ENCODE measurements around the gene ZNF451. TPM values are rescaled to one million over a fixed set of nuclear protein-coding genes. Genes with fewer than 3 reads are reported as not detected.

ZNF451 gene
- polyA plus RNA-seq, 1 donor from 2014 or later: 60.2 TPM

- H2AFZ ChIP-seq (ENCODE audit: low read depth, low read length): no peak overlapping the region
- H3K27ac ChIP-seq (ENCODE audit: low read length): no peak overlapping the region
- no peak overlapping the region for H3K4me3 ChIP-seq (ENCODE audit: low read length)
- no peaks in the 10 kb centered on the region for H3K27me3 ChIP-seq (ENCODE audit: insufficient read depth, low read depth, low read length)
- no peaks in the 10 kb centered on the region for H3K9me3 ChIP-seq (ENCODE audit: low read length)
- no peak for TF ChIP-seq TAF1 (IDR thresholded peaks at IDR 0.05; ENCODE audit: low read depth)
- TF ChIP-seq, protein P1, sequence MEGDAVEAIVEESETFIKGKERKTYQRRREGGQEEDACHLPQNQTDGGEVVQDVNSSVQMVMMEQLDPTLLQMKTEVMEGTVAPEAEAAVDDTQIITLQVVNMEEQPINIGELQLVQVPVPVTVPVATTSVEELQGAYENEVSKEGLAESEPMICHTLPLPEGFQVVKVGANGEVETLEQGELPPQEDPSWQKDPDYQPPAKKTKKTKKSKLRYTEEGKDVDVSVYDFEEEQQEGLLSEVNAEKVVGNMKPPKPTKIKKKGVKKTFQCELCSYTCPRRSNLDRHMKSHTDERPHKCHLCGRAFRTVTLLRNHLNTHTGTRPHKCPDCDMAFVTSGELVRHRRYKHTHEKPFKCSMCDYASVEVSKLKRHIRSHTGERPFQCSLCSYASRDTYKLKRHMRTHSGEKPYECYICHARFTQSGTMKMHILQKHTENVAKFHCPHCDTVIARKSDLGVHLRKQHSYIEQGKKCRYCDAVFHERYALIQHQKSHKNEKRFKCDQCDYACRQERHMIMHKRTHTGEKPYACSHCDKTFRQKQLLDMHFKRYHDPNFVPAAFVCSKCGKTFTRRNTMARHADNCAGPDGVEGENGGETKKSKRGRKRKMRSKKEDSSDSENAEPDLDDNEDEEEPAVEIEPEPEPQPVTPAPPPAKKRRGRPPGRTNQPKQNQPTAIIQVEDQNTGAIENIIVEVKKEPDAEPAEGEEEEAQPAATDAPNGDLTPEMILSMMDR (IDR thresholded peaks at IDR 0.05; ENCODE audit: poor library complexity, severe bottlenecking): no peak
- no peak for TF ChIP-seq EZH2 (IDR thresholded peaks at IDR 0.05; ENCODE audit: borderline replicate concordance, insufficient read depth, low read length, poor library complexity, severe bottlenecking)
- TF ChIP-seq RAD21 (conservative IDR thresholded peaks at IDR 0.05): no peak
- no peak for TF ChIP-seq REST (IDR thresholded peaks at IDR 0.05; ENCODE audit: borderline replicate concordance)
- no peak for TF ChIP-seq POLR2AphosphoS5 (IDR thresholded peaks at IDR 0.05)
- TF ChIP-seq MXI1 (conservative IDR thresholded peaks at IDR 0.05; ENCODE audit: poor library complexity, severe bottlenecking): no peak
- no peak for TF ChIP-seq EP300 (conservative IDR thresholded peaks at IDR 0.05; ENCODE audit: poor library complexity, severe bottlenecking)
- TF ChIP-seq SMC3 (conservative IDR thresholded peaks at IDR 0.05; ENCODE audit: poor library complexity): no peak
- no peaks in the 10 kb centered on the region for H3F3A ChIP-seq (ENCODE audit: insufficient read depth, low read length, poor library complexity, severe bottlenecking)
- no peaks in the 10 kb centered on the region for H3K36me3 ChIP-seq (ENCODE audit: insufficient read depth, low read length)
- no peak overlapping the region for H3K4me2 ChIP-seq (ENCODE audit: low read length)
- H4K20me1 ChIP-seq (ENCODE audit: insufficient read depth): no peaks in the 10 kb centered on the region
- no peaks in the 10 kb centered on the region for H3K9me2 ChIP-seq (ENCODE audit: insufficient read depth, low read length)
- no peak overlapping the region for H3K9ac ChIP-seq (ENCODE audit: low read length)
- no peaks in the 10 kb centered on the region for H3K79me2 ChIP-seq (replicated peaks; ENCODE audit: insufficient read depth, low read length)
Measured at GRCh38 chr6:57072108-57072507, 17.9 kb upstream of the ZNF451 start.

DNA sequence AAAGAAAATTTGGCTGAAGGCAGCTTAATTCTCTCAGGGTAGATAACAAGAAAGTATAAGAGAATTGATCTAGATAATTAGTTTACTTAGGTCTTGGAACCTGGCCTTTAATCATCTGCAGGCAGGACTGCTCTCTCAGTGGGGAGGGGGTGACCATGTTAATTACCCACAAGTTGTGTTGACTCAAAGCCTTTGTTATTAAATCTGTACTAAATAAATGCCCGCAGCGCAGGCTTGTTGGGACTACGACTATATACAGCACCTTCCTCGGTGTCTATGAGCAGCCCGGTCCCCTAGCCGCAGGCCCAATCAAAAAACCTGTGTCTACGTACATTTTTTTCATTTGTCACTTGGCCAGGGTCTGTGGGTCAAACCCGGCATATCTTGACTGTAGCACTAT is 15.6 kb upstream of the ZNF451 start:
- Histone ChIP-seq H4K20me1 (ENCODE audit: insufficient read depth) (no peaks in the 10 kb centered on the region), H3K79me2 (replicated peaks; ENCODE audit: insufficient read depth, low read length) (no peaks in the 10 kb centered on the region), H3K9me3 (ENCODE audit: low read length) (peaks cover 6% of the 10 kb centered on the region), H3K9ac (ENCODE audit: low read length) (no peak overlapping the region), H2AFZ (ENCODE audit: low read depth, low read length) (no peak overlapping the region), H3K4me3 (ENCODE audit: low read length) (no peak overlapping the region), H3K27me3 (ENCODE audit: insufficient read depth, low read depth, low read length) (no peaks in the 10 kb centered on the region), H3F3A (ENCODE audit: insufficient read depth, low read length, poor library complexity, severe bottlenecking) (no peaks in the 10 kb centered on the region), H3K4me2 (ENCODE audit: low read length) (no peak overlapping the region), H3K36me3 (ENCODE audit: insufficient read depth, low read length) (no peaks in the 10 kb centered on the region), H3K9me2 (ENCODE audit: insufficient read depth, low read length) (no peaks in the 10 kb centered on the region), H3K27ac (ENCODE audit: low read length) (no peak overlapping the region)
- no peak for TF ChIP-seq EP300 (conservative IDR thresholded peaks at IDR 0.05; ENCODE audit: poor library complexity, severe bottlenecking)
- no peak for TF ChIP-seq TAF1 (IDR thresholded peaks at IDR 0.05; ENCODE audit: low read depth)
- TF ChIP-seq MXI1 (conservative IDR thresholded peaks at IDR 0.05; ENCODE audit: poor library complexity, severe bottlenecking): no peak

DNA sequence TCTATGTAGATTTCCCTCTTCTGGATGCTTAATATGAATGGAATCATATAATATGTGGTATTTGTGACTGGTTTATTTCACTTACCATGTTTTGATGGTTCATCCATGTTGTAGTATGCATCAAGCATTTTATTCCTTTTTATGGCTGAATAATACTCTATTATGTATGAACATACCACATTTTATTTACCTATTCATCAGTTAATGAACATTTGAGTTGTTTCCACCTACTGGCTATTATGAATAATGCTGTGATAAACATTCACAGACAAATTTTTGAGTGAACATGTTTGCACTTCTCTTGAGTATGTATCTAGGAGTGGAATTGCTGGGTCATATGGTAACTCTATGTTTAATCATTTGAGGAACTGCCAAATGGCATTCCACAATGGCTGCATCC is 14.9 kb upstream of the ZNF451 start:
- Histone ChIP-seq H3K27ac (ENCODE audit: low read length) (no peak overlapping the region), H4K20me1 (ENCODE audit: insufficient read depth) (no peaks in the 10 kb centered on the region), H3K4me2 (ENCODE audit: low read length) (no peak overlapping the region), H3K4me3 (ENCODE audit: low read length) (no peak overlapping the region), H3K9me3 (ENCODE audit: low read length) (peaks cover 6% of the 10 kb centered on the region), H3K27me3 (ENCODE audit: insufficient read depth, low read depth, low read length) (no peaks in the 10 kb centered on the region), H3F3A (ENCODE audit: insufficient read depth, low read length, poor library complexity, severe bottlenecking) (no peaks in the 10 kb centered on the region), H3K36me3 (ENCODE audit: insufficient read depth, low read length) (no peaks in the 10 kb centered on the region), H3K9ac (ENCODE audit: low read length) (no peak overlapping the region), H3K79me2 (replicated peaks; ENCODE audit: insufficient read depth, low read length) (peaks cover 3% of the 10 kb centered on the region), H2AFZ (ENCODE audit: low read depth, low read length) (no peak overlapping the region), H3K9me2 (ENCODE audit: insufficient read depth, low read length) (no peaks in the 10 kb centered on the region)
- no peak for TF ChIP-seq EP300 (conservative IDR thresholded peaks at IDR 0.05; ENCODE audit: poor library complexity, severe bottlenecking)
- no peak for TF ChIP-seq SMC3 (conservative IDR thresholded peaks at IDR 0.05; ENCODE audit: poor library complexity)
- TF ChIP-seq RAD21 (conservative IDR thresholded peaks at IDR 0.05): no peak
- TF ChIP-seq MXI1 (conservative IDR thresholded peaks at IDR 0.05; ENCODE audit: poor library complexity, severe bottlenecking): no peak
- no peak for TF ChIP-seq POLR2AphosphoS5 (IDR thresholded peaks at IDR 0.05)
- TF ChIP-seq EZH2 (IDR thresholded peaks at IDR 0.05; ENCODE audit: borderline replicate concordance, insufficient read depth, low read length, poor library complexity, severe bottlenecking): no peak
- no peak for TF ChIP-seq TAF1 (IDR thresholded peaks at IDR 0.05; ENCODE audit: low read depth)
- TF ChIP-seq REST (IDR thresholded peaks at IDR 0.05; ENCODE audit: borderline replicate concordance): no peak
- TF ChIP-seq, protein P1 (IDR thresholded peaks at IDR 0.05; ENCODE audit: poor library complexity, severe bottlenecking): no peak

All from neural cell (in vitro differentiated cells).